GM18951 (cell line): ENCODE measurements around the gene RTKN2.

ENCODE experiments used
- POLR2A ChIP-seq: IDR thresholded peaks from 4 replicates; pipeline ENCODE4 v1.6.1; 2011; ENCODE audit warnings: mild to moderate bottlenecking; ENCODE audit not compliant: insufficient read length, insufficient read depth; ENCODE audit errors: extremely low read depth
- in situ Hi-C: fragments of 300-500 bp; cut with MboI; formaldehyde crosslinking; loops from one replicate; pipeline ENCODE4 v1.12.0; 2022; ENCODE audit warnings: low sequenced_read_pairs, mixed read lengths, inconsistent platforms; ENCODE audit not compliant: unreplicated experiment

Gene RTKN2

DNA sequence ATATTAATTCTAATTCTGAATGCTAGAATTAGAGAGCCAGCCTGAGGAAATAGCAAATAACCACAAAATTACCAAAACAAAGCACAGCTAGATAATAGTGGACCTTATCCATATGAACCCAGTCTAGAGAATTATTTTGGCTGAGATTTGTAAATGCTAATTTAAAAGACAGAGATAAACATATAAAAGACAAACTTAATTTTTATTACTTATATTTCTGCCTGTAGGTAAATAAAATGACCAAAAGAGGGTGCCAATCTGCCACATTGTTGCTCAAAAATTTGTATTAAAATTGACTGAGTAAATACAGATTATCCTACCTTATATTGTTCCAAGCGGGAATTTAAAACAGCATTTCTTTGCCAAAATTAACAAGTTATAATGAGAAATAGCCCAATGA is 20.2 kb downstream of the RTKN2 start:
- in situ Hi-C loops = no loop called here
- no peak for TF ChIP-seq POLR2A

DNA sequence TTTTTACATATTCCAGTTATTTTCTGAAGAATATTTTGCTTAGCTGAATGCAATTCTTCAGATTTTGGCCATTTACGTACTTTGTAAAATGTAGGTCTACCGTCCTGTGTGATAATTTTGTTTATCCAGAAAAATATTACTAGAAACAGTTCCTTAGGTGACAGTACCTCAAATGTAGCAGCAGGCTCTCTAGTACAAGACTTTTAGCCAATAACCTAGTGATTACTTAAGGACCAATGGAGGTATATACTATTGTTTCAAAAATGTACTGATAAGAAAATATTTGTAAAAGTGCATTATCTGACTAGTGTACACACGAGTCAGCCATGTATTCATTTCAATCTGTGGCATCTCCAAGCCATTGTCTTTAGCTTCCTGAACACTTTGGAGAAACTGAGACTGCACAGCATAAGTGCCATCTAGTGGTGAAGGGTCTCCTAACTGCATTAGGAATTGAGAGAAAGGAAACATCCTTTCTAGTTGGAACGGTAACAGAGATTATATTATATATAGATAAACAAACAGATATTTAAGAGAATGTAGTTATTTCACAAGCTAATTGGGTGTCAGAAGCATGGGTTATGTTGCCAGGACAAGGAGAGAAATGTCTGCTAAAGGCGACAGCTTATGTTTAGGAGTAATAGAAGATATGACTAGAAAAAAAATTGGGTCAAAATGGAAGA is 23.7 kb downstream of the RTKN2 start:
- no peak for TF ChIP-seq POLR2A
- in situ Hi-C loops = loop anchor here (5.0 kb wide), 1 partner anchor 203 kb away; no protein-coding TSS in a partner anchor

DNA sequence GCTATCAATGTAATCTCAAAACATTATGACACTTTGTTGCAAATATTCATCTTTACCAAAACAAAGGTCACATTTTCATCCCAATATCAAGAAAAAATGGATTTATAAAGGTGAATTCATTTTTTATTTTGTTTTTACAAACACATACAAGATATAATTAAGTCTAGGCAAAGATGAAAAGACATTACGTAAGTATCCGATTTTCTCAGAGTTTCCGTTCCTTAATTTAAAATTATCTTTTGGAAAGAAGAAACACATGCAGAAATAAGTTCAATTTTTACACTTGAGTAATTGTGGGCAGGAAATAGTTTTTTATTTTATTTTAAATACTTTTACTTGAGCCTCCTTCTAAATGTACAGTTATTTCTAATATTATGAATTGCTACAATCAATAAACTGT is 24.6 kb downstream of the RTKN2 start:
- in situ Hi-C loops = loop anchor here (5.0 kb wide), 1 partner anchor 202 kb away; no protein-coding TSS in a partner anchor
- no peak for TF ChIP-seq POLR2A

DNA sequence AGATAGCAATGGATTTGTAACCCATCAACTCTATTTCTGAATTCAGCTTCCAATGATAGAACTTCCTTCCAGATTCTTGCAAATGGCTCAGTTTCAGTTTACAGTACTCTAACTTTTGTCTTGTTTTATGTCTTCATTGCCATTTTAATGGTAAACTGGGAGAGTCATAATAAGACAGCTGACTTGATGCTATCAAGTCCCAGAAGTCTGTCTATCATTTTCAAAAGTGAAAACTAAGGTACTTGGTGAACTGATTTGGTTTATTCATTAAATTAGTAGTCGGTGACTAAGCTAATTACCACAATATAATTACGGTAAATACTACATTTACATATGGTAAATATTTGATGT is 25.0 kb downstream of the RTKN2 start:
- TF ChIP-seq POLR2A = no peak
- in situ Hi-C loops = loop anchor here (5.0 kb wide), 1 partner anchor 201 kb away; no protein-coding TSS in a partner anchor

GRCh38 chr10:62242965-62243646 is 25.5 kb downstream of the RTKN2 start:
- in situ Hi-C loops = loop anchor here (5.0 kb wide), 1 partner anchor 201 kb away; no protein-coding TSS in a partner anchor

DNA sequence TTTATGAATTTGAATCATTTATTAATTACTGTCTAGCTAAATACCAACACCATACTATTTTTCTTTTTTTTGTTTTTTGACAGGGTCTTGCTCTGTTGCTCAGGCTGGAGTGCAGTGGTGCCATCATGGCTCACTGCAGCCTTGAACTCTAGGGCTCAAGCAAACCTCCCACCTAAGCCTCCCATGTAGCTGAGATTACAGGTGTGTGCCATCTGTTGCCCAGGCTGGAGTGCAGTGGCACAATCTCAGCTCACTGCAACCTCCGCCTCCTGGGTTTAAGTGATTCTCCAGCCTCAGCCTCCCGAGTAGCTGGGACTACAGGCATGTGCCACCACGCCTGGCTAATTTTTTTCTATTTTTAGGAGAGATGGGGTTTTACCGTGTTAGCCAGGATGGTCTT is 27.1 kb downstream of the RTKN2 start:
- in situ Hi-C loops = loop anchor here (5.0 kb wide), 1 partner anchor 199 kb away; no protein-coding TSS in a partner anchor

- TF ChIP-seq POLR2A = no peak
- in situ Hi-C loops = loop anchor here (5.0 kb wide), 1 partner anchor 198 kb away; no protein-coding TSS in a partner anchor
These were observed 28.6 kb downstream of the RTKN2 start for GRCh38 chr10:62239994-62240393.

GRCh38 chr10:62238880-62239279 is 29.8 kb downstream of the RTKN2 start:
- TF ChIP-seq POLR2A = no peak
- in situ Hi-C loops = no loop called here

DNA sequence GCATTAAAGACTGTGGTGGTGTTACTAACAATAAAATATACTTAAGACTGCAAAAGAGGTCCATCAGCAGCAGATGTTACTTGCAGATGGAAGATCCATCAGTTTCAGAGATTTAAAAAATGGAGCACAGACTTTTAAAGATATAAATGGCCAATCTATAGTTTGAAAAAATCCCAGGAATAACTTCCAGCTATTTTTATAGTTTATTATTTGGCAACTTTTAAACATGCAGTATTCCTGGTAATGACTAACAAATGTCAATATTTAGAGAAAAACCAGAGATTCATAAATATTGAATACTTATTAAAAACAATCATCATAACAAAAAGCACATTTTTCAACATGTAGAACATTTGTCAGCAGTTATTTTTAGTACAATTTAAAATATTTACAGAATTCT is 30.7 kb downstream of the RTKN2 start:
- TF ChIP-seq POLR2A = no peak
- in situ Hi-C loops = no loop called here

- no peak for TF ChIP-seq POLR2A
- in situ Hi-C loops = no loop called here
These were observed 31.1 kb downstream of the RTKN2 start for GRCh38 chr10:62237506-62237905.

GRCh38 chr10:62234077-62234605 is 34.5 kb downstream of the RTKN2 start:
- no peak for TF ChIP-seq POLR2A
- in situ Hi-C loops = no loop called here

DNA sequence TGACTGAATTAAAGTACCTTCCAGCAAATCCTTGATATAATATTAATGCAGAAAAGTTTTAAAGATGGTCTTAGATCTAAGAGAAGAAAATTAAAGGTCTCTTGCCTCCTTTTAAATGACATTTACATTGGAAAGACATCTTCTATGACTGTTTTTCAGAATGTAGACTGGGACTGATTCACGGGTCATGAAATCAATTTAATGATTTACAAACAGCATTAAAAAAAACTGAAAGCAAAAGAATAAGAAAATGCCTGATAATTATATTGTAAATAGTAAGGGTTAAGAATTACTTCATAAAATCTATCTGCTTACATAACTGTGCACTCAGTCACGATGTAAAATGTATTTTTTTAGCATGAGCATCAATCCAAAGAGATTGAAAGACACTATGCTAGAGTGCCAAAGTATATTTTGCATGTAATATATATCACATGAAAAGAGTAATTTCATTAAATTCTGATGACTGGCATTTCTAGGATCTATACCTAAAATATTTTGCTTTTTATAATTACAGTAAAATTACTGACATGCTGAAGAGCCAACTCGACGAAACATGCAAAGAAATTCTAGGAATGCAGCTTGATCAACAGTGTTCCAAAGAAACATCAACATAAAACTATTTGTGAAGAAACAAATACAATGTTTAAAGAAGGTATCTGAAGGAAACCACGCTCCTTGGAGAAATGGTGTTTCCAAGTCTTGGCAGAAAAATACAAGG is 35.1 kb downstream of the RTKN2 start:
- in situ Hi-C loops = no loop called here
- TF ChIP-seq POLR2A = no peak

DNA sequence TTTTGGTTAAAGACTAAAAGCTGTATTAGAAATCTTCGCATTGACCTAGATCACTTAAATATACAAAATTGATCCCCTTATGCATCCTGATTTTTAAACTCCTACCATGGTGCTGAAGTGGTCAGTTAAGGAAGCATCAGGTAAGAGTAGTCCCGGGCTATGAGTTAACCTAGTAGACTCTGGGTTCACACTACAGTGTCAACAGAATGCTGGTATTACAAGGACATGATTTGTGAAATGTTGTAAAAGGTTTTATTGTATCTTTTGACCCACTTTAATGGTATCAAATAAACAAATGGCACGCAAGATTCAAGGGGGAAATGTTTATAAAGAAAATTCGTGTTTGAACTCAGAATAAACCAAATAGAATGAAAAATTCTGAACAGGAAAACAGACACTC is 36.8 kb downstream of the RTKN2 start:
- TF ChIP-seq POLR2A = no peak
- in situ Hi-C loops = no loop called here
